Tibial nerve (tissue), 3 donors: ENCODE results near the gene ARL5A.

ENCODE experiments used
- CTCF ChIP-seq, 5 experiments: fragments of 200-600 bp in 3 of 5; fragments of 450-650 bp in 2 of 5; sonication (generic) in 3 of 5; IDR thresholded peaks; one replicate each; pipeline ENCODE4 v1.5.1; 2016 to 2019; ENCODE audit warnings: antibody characterized with exemption in 5 of 5, mild to moderate bottlenecking in 3 of 5, moderate library complexity in 2 of 5
- POLR2A ChIP-seq, 2 donors: fragments of 450-650 bp; IDR thresholded peaks; one replicate each; pipeline ENCODE4 v1.6.1; 2017; ENCODE audit warnings: antibody characterized with exemption in 2 of 2, mild to moderate bottlenecking in 2 of 2, moderate library complexity in 2 of 2

- TF ChIP-seq POLR2A (IDR thresholded peaks at IDR 0.05) (no peak), CTCF (IDR thresholded peaks at IDR 0.05) (no peak)
These were observed 15.5 kb upstream of the ARL5A start for GRCh38 chr2:151843691-151844061.
